NCI-H526 (cell line): ENCODE results near the gene TMEM238.
A peak's percentile ranks its signal among the peaks of the same experiment; 100 is the strongest.
"Not testable (repeated sequence)": the region's sequence is repeated elsewhere in the genome, so short reads cannot be mapped to it uniquely, and the experiment has no call there.

ENCODE experiments used
- DNase-seq, 2 experiments: peaks; one replicate each; lab custom pipeline; 2025; lab: John Stamatoyannopoulos, UW

TMEM238 gene

GRCh38 chr19:55384131-55384919 is at the start of gene TMEM238:
TSS of gene TMEM238 (minus strand) at chr19:55384292. CDS start at chr19:55384259, 33 bp downstream.
- peak in 1 of 2 experiments; percentile 64 for DNase-seq

GRCh38 chr19:55433292-55433691 is 49.2 kb upstream of the TMEM238 start:
- no peak for DNase-seq

GRCh38 chr19:55432241-55432959 is 48.3 kb upstream of the TMEM238 start:
- DNase-seq: no peak

- no peak for DNase-seq
These were observed 47.1 kb upstream of the TMEM238 start for GRCh38 chr19:55431183-55431582.

- DNase-seq: no peak
These were observed 42.0 kb upstream of the TMEM238 start for GRCh38 chr19:55426042-55426441.

GRCh38 chr19:55424518-55424917 is 40.4 kb upstream of the TMEM238 start:
- no peak for DNase-seq

- DNase-seq: no peak
These were observed 39.3 kb upstream of the TMEM238 start for GRCh38 chr19:55423225-55424005.

- DNase-seq: not testable (repeated sequence)
These were observed 37.2 kb upstream of the TMEM238 start for GRCh38 chr19:55421281-55421680.

- DNase-seq: no peak
These were observed 35.6 kb upstream of the TMEM238 start for GRCh38 chr19:55419624-55420236.

GRCh38 chr19:55419103-55419502 is 35.0 kb upstream of the TMEM238 start:
- no peak for DNase-seq

GRCh38 chr19:55418185-55418584 is 34.1 kb upstream of the TMEM238 start:
- peak; percentile 75 to 88 for DNase-seq

GRCh38 chr19:55410168-55410567 is 26.1 kb upstream of the TMEM238 start:
- DNase-seq: no peak

- DNase-seq: not testable (repeated sequence)
These were observed 25.1 kb upstream of the TMEM238 start for GRCh38 chr19:55409179-55409578.

- DNase-seq: no peak
These were observed 24.4 kb upstream of the TMEM238 start for GRCh38 chr19:55408533-55408872.

GRCh38 chr19:55407800-55408532 is 23.9 kb upstream of the TMEM238 start:
- DNase-seq: peak; percentile 99 to 100

- DNase-seq: not testable (repeated sequence)
These were observed 23.4 kb upstream of the TMEM238 start, which contains the start of gene UBE2S for GRCh38 chr19:55407550-55407799. TSS of gene UBE2S (minus strand) at chr19:55407788. CDS start at chr19:55407589, 199 bp downstream.

GRCh38 chr19:55406826-55407549 is 22.9 kb upstream of the TMEM238 start:
- DNase-seq: peak in 1 of 2 experiments; percentile 55

GRCh38 chr19:55406091-55406825 is 22.2 kb upstream of the TMEM238 start:
- no peak for DNase-seq

GRCh38 chr19:55405638-55406037 is 21.5 kb upstream of the TMEM238 start:
- no peak for DNase-seq

- DNase-seq: no peak
These were observed 18.4 kb upstream of the TMEM238 start for GRCh38 chr19:55402509-55402908.
